Activated CD4-positive, alpha-beta memory T cell treated with anti-CD3 and anti-CD28 coated beads for 36 hours (primary cell): ENCODE data around the gene ATXN7L1. TPM values are rescaled to one million over a fixed set of nuclear protein-coding genes. Genes with fewer than 3 reads are reported as not detected.

Source experiments
- CTCF ChIA-PET: fragments of 350-600 bp; sonication (Branson Sonifier 250); formaldehyde crosslinking; loops from one replicate; lab custom pipeline; 2021; ENCODE audit warnings: antibody characterized with exemption, inconsistent platforms; lab: Charles Lee
- POLR2A ChIA-PET: fragments of 350-600 bp; sonication (Branson Sonifier 250); formaldehyde crosslinking; loops from one replicate; lab custom pipeline; 2021; ENCODE audit warnings: antibody characterized with exemption; lab: Charles Lee
- DNase-seq: peaks from one replicate; pipeline ENCODE4 v3.0.0-alpha.2; 2020
- H3K27ac Mint-ChIP-seq: one replicate; pipeline ENCODE4 v1.8.0; 2021; ENCODE audit warnings: mixed read lengths
- H3K27me3 Mint-ChIP-seq: one replicate; pipeline ENCODE4 v1.8.0; 2021; ENCODE audit warnings: mixed read lengths
- H3K36me3 Mint-ChIP-seq: one replicate; pipeline ENCODE4 v1.8.0; 2021; ENCODE audit warnings: mixed read lengths
- H3K4me1 Mint-ChIP-seq: one replicate; pipeline ENCODE4 v1.8.0; 2021; ENCODE audit warnings: low read depth, mixed read lengths
- H3K4me3 Mint-ChIP-seq: one replicate; pipeline ENCODE4 v1.8.0; 2021; ENCODE audit warnings: mild to moderate bottlenecking, mixed read lengths
- H3K9me3 Mint-ChIP-seq: one replicate; pipeline ENCODE4 v1.8.0; 2021; ENCODE audit warnings: mixed read lengths
- intact Hi-C: fragments of 100-400 bp; cut with micrococcal nuclease; formaldehyde crosslinking; loops from one replicate; pipeline ENCODE4 v1.15.1; 2023
- total RNA-seq, 2 experiments: library from RNA; stranded (reverse); gene quantifications; one replicate each; pipeline ENCODE4 v1.2.3, GENCODE V29; 2021

The ATXN7L1 gene
- total RNA-seq, 2 experiments from 2014 or later, result 12.4 to 13.3 TPM

GRCh38 chr7:105565190-105565589, 311.2 kb downstream of the ATXN7L1 start:
- intact Hi-C loops, result no loop called here
- H3K27ac Mint-ChIP-seq, result no peak overlapping the region
- DNase-seq, result no peak
- ChIA-PET POLR2A (no interaction called here), CTCF (interaction anchor here (0.7 to 0.9 kb wide), 2 partner anchors 33 to 166 kb away, joined by 3 to 4 read pairs; partner anchors contain the start of gene RINT1)
- no peaks in the 10 kb centered on the region for H3K27me3 Mint-ChIP-seq
- H3K4me1 Mint-ChIP-seq, result no peaks in the 10 kb centered on the region
- no peak overlapping the region for H3K4me3 Mint-ChIP-seq
- H3K36me3 Mint-ChIP-seq, result peaks cover 21% of the 10 kb centered on the region
- no peaks in the 10 kb centered on the region for H3K9me3 Mint-ChIP-seq

GRCh38 chr7:105559926-105560325, 316.5 kb downstream of the ATXN7L1 start:
- DNase-seq, result no peak
- H3K27me3 Mint-ChIP-seq, result no peaks in the 10 kb centered on the region
- peaks cover 19% of the 10 kb centered on the region for H3K36me3 Mint-ChIP-seq
- POLR2A ChIA-PET, result no interaction called here
- intact Hi-C loops, result no loop called here
- H3K9me3 Mint-ChIP-seq, result no peaks in the 10 kb centered on the region
- no peak overlapping the region for H3K27ac Mint-ChIP-seq
- H3K4me3 Mint-ChIP-seq, result no peak overlapping the region
- H3K4me1 Mint-ChIP-seq, result no peaks in the 10 kb centered on the region
- CTCF ChIA-PET, result no interaction called here

Other genes with a start within 250 kb of the ATXN7L1 start
- gene CDHR3, start 86.7 kb upstream of the ATXN7L1 start, total RNA-seq, result under 1 TPM; 0.57 to 0.85 TPM
- gene SYPL1, start 235.7 kb upstream of the ATXN7L1 start, total RNA-seq, result 10 to 100 TPM; 27.4 to 29.1 TPM